OCI-LY3 (cell line): Measurements from ENCODE around the gene DSG1.

Experiments used
- EZH2phosphoT487 ChIP-seq: fragments of 200-600 bp; shearing (Covaris generic); IDR thresholded peaks from 2 replicates; pipeline ENCODE4 v1.6.1; 2018; ENCODE audit warnings: antibody characterized with exemption, mixed run types, low read depth
- TF ChIP-seq, protein P1 (sequence below): fragments of 200-600, 300-600 bp; sonication (generic); IDR thresholded peaks from 2 replicates; pipeline ENCODE4 v1.5.1; 2014; ENCODE audit warnings: antibody characterized with exemption, low read length, low read depth

DNA sequence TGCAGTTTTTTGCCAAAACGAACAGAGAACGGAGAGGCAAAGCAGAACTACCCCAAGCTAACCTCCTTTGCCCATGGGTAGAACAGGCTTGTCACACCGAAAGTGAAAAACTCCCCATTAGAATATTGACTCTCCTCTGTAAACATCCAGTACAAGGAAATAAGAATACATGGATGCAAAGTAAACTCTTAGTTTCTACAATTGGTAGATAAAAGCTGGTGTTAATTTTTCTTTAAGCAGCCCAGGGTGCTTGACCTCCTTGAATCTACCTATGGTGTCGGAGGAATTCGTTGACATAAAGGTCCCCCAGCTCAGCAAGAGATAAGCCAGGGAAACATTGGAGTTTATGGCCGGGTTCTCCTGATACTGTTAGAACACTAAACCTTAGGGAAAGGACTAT, 48.4 kb upstream of the DSG1 start:
- TF ChIP-seq, protein P1, sequence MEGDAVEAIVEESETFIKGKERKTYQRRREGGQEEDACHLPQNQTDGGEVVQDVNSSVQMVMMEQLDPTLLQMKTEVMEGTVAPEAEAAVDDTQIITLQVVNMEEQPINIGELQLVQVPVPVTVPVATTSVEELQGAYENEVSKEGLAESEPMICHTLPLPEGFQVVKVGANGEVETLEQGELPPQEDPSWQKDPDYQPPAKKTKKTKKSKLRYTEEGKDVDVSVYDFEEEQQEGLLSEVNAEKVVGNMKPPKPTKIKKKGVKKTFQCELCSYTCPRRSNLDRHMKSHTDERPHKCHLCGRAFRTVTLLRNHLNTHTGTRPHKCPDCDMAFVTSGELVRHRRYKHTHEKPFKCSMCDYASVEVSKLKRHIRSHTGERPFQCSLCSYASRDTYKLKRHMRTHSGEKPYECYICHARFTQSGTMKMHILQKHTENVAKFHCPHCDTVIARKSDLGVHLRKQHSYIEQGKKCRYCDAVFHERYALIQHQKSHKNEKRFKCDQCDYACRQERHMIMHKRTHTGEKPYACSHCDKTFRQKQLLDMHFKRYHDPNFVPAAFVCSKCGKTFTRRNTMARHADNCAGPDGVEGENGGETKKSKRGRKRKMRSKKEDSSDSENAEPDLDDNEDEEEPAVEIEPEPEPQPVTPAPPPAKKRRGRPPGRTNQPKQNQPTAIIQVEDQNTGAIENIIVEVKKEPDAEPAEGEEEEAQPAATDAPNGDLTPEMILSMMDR, result no peak
- no peak for TF ChIP-seq EZH2phosphoT487
